WTC11 (cell line): ENCODE measurements around the gene SMPD2. TPM values are rescaled to one million over a fixed set of nuclear protein-coding genes. Genes with fewer than 3 reads are reported as not detected.

ENCODE experiments used
- ATAC-seq: fragments of 200-7000 bp; cut with Tn5 transposase; 2 replicates; pipeline ENCODE4 v1.10.0; 2021; ENCODE audit warnings: mild to moderate bottlenecking, moderate library complexity
- CTCF ChIA-PET: fragments of 300-600 bp; sonication (Branson Sonifier 250); formaldehyde crosslinking; loops from one replicate; lab custom pipeline; 2021; ENCODE audit warnings: antibody characterized with exemption; lab: Charles Lee
- POLR2A ChIA-PET: fragments of 350-600 bp; sonication (Branson Sonifier 250); formaldehyde crosslinking; loops from one replicate; lab custom pipeline; 2021; ENCODE audit warnings: antibody characterized with exemption; lab: Charles Lee
- DNase-seq: peaks from one replicate; pipeline ENCODE4 v3.0.0; 2021; ENCODE audit warnings: low spot score
- H3K27ac Mint-ChIP-seq: 2 replicates; pipeline ENCODE4 v1.8.0; 2021; ENCODE audit warnings: mixed read lengths
- H3K27me3 Mint-ChIP-seq: 2 replicates; pipeline ENCODE4 v1.8.0; 2021; ENCODE audit warnings: low read depth, mild to moderate bottlenecking, moderate library complexity, mixed read lengths
- H3K36me3 Mint-ChIP-seq: 2 replicates; pipeline ENCODE4 v1.8.0; 2021; ENCODE audit warnings: mixed read lengths
- H3K4me1 Mint-ChIP-seq: 2 replicates; pipeline ENCODE4 v1.8.0; 2022; ENCODE audit warnings: mixed read lengths
- H3K4me3 Mint-ChIP-seq: 2 replicates; pipeline ENCODE4 v1.8.0; 2021; ENCODE audit warnings: mild to moderate bottlenecking, moderate library complexity, mixed read lengths
- H3K9me3 Mint-ChIP-seq: 2 replicates; pipeline ENCODE4 v1.8.0; 2021; ENCODE audit warnings: mixed read lengths
- AFF4 ChIP-seq: sonication (generic); formaldehyde crosslinking; IDR thresholded peaks from 2 replicates; pipeline ENCODE4 v1.8.1; 2023; ENCODE audit warnings: mild to moderate bottlenecking, missing genetic modification reagents, borderline replicate concordance
- CREM ChIP-seq: sonication (generic); formaldehyde crosslinking; IDR thresholded peaks from 2 replicates; pipeline ENCODE4 v1.8.1; 2022; ENCODE audit warnings: mild to moderate bottlenecking, missing genetic modification reagents, moderate library complexity
- E2F5 ChIP-seq: sonication (generic); formaldehyde crosslinking; IDR thresholded peaks from 2 replicates; pipeline ENCODE4 v1.8.1; 2022; ENCODE audit warnings: mild to moderate bottlenecking, moderate library complexity, missing genetic modification reagents
- IRF1 ChIP-seq: sonication (generic); formaldehyde crosslinking; IDR thresholded peaks from 2 replicates; pipeline ENCODE4 v1.8.0; 2023; ENCODE audit warnings: missing genetic modification reagents
- NFYB ChIP-seq: sonication (generic); formaldehyde crosslinking; conservative IDR thresholded peaks from 2 replicates; pipeline ENCODE4 v1.8.0; 2022; ENCODE audit warnings: low read depth, missing genetic modification reagents
- SMAD4 ChIP-seq: sonication (generic); formaldehyde crosslinking; IDR thresholded peaks from 2 replicates; pipeline ENCODE4 v1.8.0; 2022; ENCODE audit warnings: mild to moderate bottlenecking, missing genetic modification reagents
- SP1 ChIP-seq: sonication (generic); formaldehyde crosslinking; conservative IDR thresholded peaks from 2 replicates; pipeline ENCODE4 v1.8.1; 2022; ENCODE audit warnings: missing genetic modification reagents
- TEAD4 ChIP-seq: sonication (generic); formaldehyde crosslinking; IDR thresholded peaks from 2 replicates; pipeline ENCODE4 v1.8.0; 2022; ENCODE audit warnings: mild to moderate bottlenecking, missing genetic modification reagents
- ZBTB21 ChIP-seq: sonication (generic); formaldehyde crosslinking; IDR thresholded peaks from 2 replicates; pipeline ENCODE4 v1.8.1; 2023; ENCODE audit warnings: mild to moderate bottlenecking, missing genetic modification reagents, borderline replicate concordance
- ZMAT4 ChIP-seq: fragments of 250-450 bp; sonication (Bioruptor Pico); IDR thresholded peaks from 2 replicates; pipeline ENCODE4 v1.9.0; 2021; ENCODE audit warnings: mild to moderate bottlenecking
- ZNF232 ChIP-seq: sonication (generic); formaldehyde crosslinking; IDR thresholded peaks from 2 replicates; pipeline ENCODE4 v1.8.0; 2022; ENCODE audit warnings: mild to moderate bottlenecking, missing genetic modification reagents
- ZNF263 ChIP-seq: sonication (generic); formaldehyde crosslinking; IDR thresholded peaks from 2 replicates; pipeline ENCODE4 v1.8.1; 2022; ENCODE audit warnings: low read depth, mild to moderate bottlenecking, moderate library complexity, missing genetic modification reagents
- ZNF416 ChIP-seq: fragments of 250-450 bp; sonication (Bioruptor Pico); IDR thresholded peaks from 2 replicates; pipeline ENCODE4 v1.9.0; 2021; ENCODE audit warnings: mild to moderate bottlenecking, inconsistent platforms
- ZNF671 ChIP-seq: fragments of 250-450 bp; sonication (Bioruptor Pico); IDR thresholded peaks from 2 replicates; pipeline ENCODE4 v1.8.0; 2021; ENCODE audit warnings: mild to moderate bottlenecking
- total RNA-seq: library from RNA; stranded (reverse); gene quantifications from 3 replicates; pipeline ENCODE4 v1.2.3, GENCODE V29; 2021
- TF ChIP-seq, protein P1 (sequence below): sonication (generic); formaldehyde crosslinking; IDR thresholded peaks from 2 replicates; pipeline ENCODE4 v1.8.1; 2022; ENCODE audit warnings: missing genetic modification reagents, borderline replicate concordance
- TF ChIP-seq, protein P2 (sequence below): fragments of 200-600 bp; IDR thresholded peaks from 2 replicates; pipeline ENCODE4 v1.8.0; 2022; ENCODE audit warnings: antibody characterized with exemption

Gene SMPD2
- total RNA-seq, 1 experiment from 2014 or later, result 13.1 TPM

DNA sequence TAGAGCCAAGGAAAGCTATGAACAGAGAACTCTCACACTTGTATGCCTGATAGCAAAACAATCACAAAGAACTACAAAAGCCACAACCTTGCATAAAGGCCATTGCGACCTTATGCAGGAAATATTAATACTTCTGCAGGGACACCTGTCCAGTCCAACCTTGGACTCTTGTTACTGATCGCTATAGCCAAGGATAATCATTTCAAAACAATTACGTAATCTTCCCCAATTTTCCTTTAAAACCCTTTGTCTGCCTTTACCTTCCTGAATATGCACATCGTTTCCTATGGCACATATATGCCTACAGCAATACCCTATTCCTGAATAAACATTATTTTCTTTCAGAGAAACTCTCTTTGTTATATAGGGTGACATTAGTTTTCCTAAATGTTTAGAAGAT lies 22.9 kb upstream of the SMPD2 start (continued):
- TF ChIP-seq, protein P1, sequence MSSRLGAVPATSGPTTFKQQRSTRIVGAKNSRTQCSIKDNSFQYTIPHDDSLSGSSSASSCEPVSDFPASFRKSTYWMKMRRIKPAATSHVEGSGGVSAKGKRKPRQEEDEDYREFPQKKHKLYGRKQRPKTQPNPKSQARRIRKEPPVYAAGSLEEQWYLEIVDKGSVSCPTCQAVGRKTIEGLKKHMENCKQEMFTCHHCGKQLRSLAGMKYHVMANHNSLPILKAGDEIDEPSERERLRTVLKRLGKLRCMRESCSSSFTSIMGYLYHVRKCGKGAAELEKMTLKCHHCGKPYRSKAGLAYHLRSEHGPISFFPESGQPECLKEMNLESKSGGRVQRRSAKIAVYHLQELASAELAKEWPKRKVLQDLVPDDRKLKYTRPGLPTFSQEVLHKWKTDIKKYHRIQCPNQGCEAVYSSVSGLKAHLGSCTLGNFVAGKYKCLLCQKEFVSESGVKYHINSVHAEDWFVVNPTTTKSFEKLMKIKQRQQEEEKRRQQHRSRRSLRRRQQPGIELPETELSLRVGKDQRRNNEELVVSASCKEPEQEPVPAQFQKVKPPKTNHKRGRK (CRISPR knock-in tag), result no peak
- TF ChIP-seq ZNF671, result no peak
- no peak for TF ChIP-seq AFF4 (CRISPR knock-in tag)
- TF ChIP-seq IRF1, result no peak

GRCh38 chr6:109420751-109421150 lies 19.8 kb upstream of the SMPD2 start:
- DNase-seq (no peak), ATAC-seq (no peak)
- no peak overlapping the region for H3K4me3 Mint-ChIP-seq
- H3K27ac Mint-ChIP-seq, result no peak overlapping the region
- H3K36me3 Mint-ChIP-seq, result no peaks in the 10 kb centered on the region
- ChIA-PET POLR2A (no interaction called here), CTCF (no interaction called here)
- H3K9me3 Mint-ChIP-seq, result no peaks in the 10 kb centered on the region
- TF ChIP-seq ZBTB21 (CRISPR knock-in tag) (no peak), E2F5 (CRISPR knock-in tag) (no peak), CREM (CRISPR knock-in tag) (no peak), AFF4 (CRISPR knock-in tag) (no peak), ZNF263 (CRISPR knock-in tag) (no peak), SMAD4 (no peak), ZMAT4 (CRISPR knock-in tag) (no peak), NFYB (no peak), ZNF416 (CRISPR knock-in tag) (no peak), ZNF232 (CRISPR knock-in tag) (no peak), SP1 (CRISPR knock-in tag) (no peak), TEAD4 (CRISPR knock-in tag) (no peak)
- TF ChIP-seq, protein P2, sequence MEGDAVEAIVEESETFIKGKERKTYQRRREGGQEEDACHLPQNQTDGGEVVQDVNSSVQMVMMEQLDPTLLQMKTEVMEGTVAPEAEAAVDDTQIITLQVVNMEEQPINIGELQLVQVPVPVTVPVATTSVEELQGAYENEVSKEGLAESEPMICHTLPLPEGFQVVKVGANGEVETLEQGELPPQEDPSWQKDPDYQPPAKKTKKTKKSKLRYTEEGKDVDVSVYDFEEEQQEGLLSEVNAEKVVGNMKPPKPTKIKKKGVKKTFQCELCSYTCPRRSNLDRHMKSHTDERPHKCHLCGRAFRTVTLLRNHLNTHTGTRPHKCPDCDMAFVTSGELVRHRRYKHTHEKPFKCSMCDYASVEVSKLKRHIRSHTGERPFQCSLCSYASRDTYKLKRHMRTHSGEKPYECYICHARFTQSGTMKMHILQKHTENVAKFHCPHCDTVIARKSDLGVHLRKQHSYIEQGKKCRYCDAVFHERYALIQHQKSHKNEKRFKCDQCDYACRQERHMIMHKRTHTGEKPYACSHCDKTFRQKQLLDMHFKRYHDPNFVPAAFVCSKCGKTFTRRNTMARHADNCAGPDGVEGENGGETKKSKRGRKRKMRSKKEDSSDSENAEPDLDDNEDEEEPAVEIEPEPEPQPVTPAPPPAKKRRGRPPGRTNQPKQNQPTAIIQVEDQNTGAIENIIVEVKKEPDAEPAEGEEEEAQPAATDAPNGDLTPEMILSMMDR, result no peak
- no peaks in the 10 kb centered on the region for H3K4me1 Mint-ChIP-seq
- no peaks in the 10 kb centered on the region for H3K27me3 Mint-ChIP-seq
